OCI-LY7 (cell line): ENCODE data around the gene FAM240B.

Experiments used
- EZH2phosphoT487 ChIP-seq: fragments of 200-600 bp; sonication (generic); IDR thresholded peaks from 2 replicates; pipeline ENCODE4 v1.6.1; 2018; ENCODE audit warnings: low read depth, borderline replicate concordance, mild to moderate bottlenecking, mixed run types, antibody characterized with exemption, low read length, moderate library complexity, mixed read lengths
- TF ChIP-seq, protein P1 (sequence below): fragments of 200-600 bp; sonication (generic); conservative IDR thresholded peaks from 2 replicates; pipeline ENCODE4 v1.5.1; 2014; ENCODE audit warnings: mild to moderate bottlenecking, antibody characterized with exemption, low read length, moderate library complexity, mixed read lengths

- TF ChIP-seq, protein P1, sequence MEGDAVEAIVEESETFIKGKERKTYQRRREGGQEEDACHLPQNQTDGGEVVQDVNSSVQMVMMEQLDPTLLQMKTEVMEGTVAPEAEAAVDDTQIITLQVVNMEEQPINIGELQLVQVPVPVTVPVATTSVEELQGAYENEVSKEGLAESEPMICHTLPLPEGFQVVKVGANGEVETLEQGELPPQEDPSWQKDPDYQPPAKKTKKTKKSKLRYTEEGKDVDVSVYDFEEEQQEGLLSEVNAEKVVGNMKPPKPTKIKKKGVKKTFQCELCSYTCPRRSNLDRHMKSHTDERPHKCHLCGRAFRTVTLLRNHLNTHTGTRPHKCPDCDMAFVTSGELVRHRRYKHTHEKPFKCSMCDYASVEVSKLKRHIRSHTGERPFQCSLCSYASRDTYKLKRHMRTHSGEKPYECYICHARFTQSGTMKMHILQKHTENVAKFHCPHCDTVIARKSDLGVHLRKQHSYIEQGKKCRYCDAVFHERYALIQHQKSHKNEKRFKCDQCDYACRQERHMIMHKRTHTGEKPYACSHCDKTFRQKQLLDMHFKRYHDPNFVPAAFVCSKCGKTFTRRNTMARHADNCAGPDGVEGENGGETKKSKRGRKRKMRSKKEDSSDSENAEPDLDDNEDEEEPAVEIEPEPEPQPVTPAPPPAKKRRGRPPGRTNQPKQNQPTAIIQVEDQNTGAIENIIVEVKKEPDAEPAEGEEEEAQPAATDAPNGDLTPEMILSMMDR = no peak
- TF ChIP-seq EZH2phosphoT487 = no peak
Observed at GRCh38 chr9:38683336-38683735, 36.6 kb downstream of the FAM240B start.
